ENCODE measurements around the gene BAG5.

GRCh38 chr14:103547941-103548462 is 14.5 kb downstream of the BAG5 start:
- TF ChIP-seq SRF (IDR thresholded peaks at IDR 0.05; ENCODE audit: low read depth) = no peak
- TF ChIP-seq CTCF (IDR thresholded peaks at IDR 0.05 in 2 of 3, conservative IDR thresholded peaks at IDR 0.05 in 1 of 3; ENCODE audit: borderline replicate concordance in 1 of 3, insufficient read depth in 1 of 3, low read depth in 2 of 3, low read length in 2 of 3) = no peak
- TF ChIP-seq CBX3 (IDR thresholded peaks at IDR 0.05; ENCODE audit: low read depth) = no peak
- TF ChIP-seq ZFX (IDR thresholded peaks at IDR 0.05) = no peak
- TF ChIP-seq, protein P1, sequence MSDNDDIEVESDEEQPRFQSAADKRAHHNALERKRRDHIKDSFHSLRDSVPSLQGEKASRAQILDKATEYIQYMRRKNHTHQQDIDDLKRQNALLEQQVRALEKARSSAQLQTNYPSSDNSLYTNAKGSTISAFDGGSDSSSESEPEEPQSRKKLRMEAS (IDR thresholded peaks at IDR 0.05) = no peak
- no peak for TF ChIP-seq POLR2AphosphoS5 (IDR thresholded peaks at IDR 0.05; ENCODE audit: low read depth, low read length)
- TF ChIP-seq SIN3A (IDR thresholded peaks at IDR 0.05; ENCODE audit: low read depth) = no peak
- TF ChIP-seq POLR2A (IDR thresholded peaks at IDR 0.05; ENCODE audit: borderline replicate concordance, extremely low read depth, insufficient read depth, insufficient read length) = no peak
- no peak for TF ChIP-seq EZH2phosphoT487 (IDR thresholded peaks at IDR 0.05; ENCODE audit: borderline replicate concordance)
- TF ChIP-seq FOSL1 (IDR thresholded peaks at IDR 0.05; ENCODE audit: low read depth) = no peak
